Hepatocyte (in vitro differentiated cells): Measurements from ENCODE around the gene INHBE. TPM values are rescaled to one million over a fixed set of nuclear protein-coding genes. Genes with fewer than 3 reads are reported as not detected.

Source experiments
- DNase-seq: peaks from one replicate; pipeline ENCODE4 v3.0.0-alpha.2; 2016; ENCODE audit warnings: low spot score
- H2AFZ ChIP-seq: fragments of 200-600 bp; sonication (generic); 2 replicates; pipeline ENCODE4 v1.6.0; 2016; ENCODE audit warnings: antibody characterized with exemption, mild to moderate bottlenecking
- H3K27ac ChIP-seq: fragments of 200-600 bp; sonication (generic); 2 replicates; pipeline ENCODE4 v1.5.1; 2016; ENCODE audit warnings: mild to moderate bottlenecking
- H3K27me3 ChIP-seq: fragments of 200-600 bp; sonication (generic); 2 replicates; pipeline ENCODE4 v1.6.1; 2016
- H3K36me3 ChIP-seq: fragments of 200-600 bp; sonication (generic); replicated peaks from 2 replicates; pipeline ENCODE4 v1.5.1; 2016; ENCODE audit warnings: low read depth; ENCODE audit not compliant: insufficient read depth
- H3K4me1 ChIP-seq: fragments of 200-600 bp; sonication (generic); 2 replicates; pipeline ENCODE4 v1.5.1; 2016; ENCODE audit warnings: mild to moderate bottlenecking, moderate library complexity; ENCODE audit not compliant: insufficient read depth
- H3K4me2 ChIP-seq: fragments of 200-600 bp; sonication (generic); 2 replicates; pipeline ENCODE4 v1.6.0; 2016
- H3K4me3 ChIP-seq: fragments of 200-600 bp; sonication (generic); 2 replicates; pipeline ENCODE4 v1.5.1; 2016; ENCODE audit warnings: mild to moderate bottlenecking
- H3K79me2 ChIP-seq: fragments of 200-600 bp; sonication (generic); 2 replicates; pipeline ENCODE4 v1.6.0; 2017; ENCODE audit warnings: mild to moderate bottlenecking
- H3K9me2 ChIP-seq: fragments of 200-600 bp; sonication (generic); replicated peaks from 2 replicates; pipeline ENCODE4 v1.6.0; 2017; ENCODE audit warnings: mild to moderate bottlenecking; ENCODE audit not compliant: insufficient read depth
- H3K9me3 ChIP-seq: fragments of 200-600 bp; sonication (generic); 2 replicates; pipeline ENCODE4 v1.5.1; 2016; ENCODE audit warnings: low read depth, mild to moderate bottlenecking
- H4K20me1 ChIP-seq: fragments of 200-600 bp; sonication (generic); 2 replicates; pipeline ENCODE4 v1.6.0; 2016; ENCODE audit warnings: mild to moderate bottlenecking; ENCODE audit not compliant: insufficient read depth, poor library complexity, severe bottlenecking
- CTCF ChIP-seq: fragments of 200-600 bp; sonication (generic); IDR thresholded peaks from 2 replicates; pipeline ENCODE4 v1.5.1; 2016; ENCODE audit warnings: antibody characterized with exemption, mild to moderate bottlenecking; ENCODE audit not compliant: poor library complexity
- EZH2 ChIP-seq: fragments of 200-600 bp; sonication (generic); IDR thresholded peaks from 2 replicates; pipeline ENCODE4 v1.6.1; 2016; ENCODE audit warnings: antibody characterized with exemption, mild to moderate bottlenecking, borderline replicate concordance
- EZH2phosphoT487 ChIP-seq: fragments of 200-600 bp; sonication (generic); IDR thresholded peaks from one replicate; pipeline ENCODE4 v1.6.1; 2018; ENCODE audit warnings: antibody characterized with exemption, mild to moderate bottlenecking, low read depth, moderate library complexity; ENCODE audit not compliant: unreplicated experiment, severe bottlenecking
- WGBS: methylation state at CpG from one replicate; pipeline ENCODE4 v1.1.6; 2016; ENCODE audit warnings: low lambda C conversion rate; ENCODE audit errors: missing lambda C conversion rate; 5-methylcytosine and 5-hydroxymethylcytosine counted together
- polyA plus RNA-seq: library from polyadenylated mRNA; unstranded; fragments of >200 nt; fragmentation: Nextera tagmentation; extraction: Ambion mirVana; gene quantifications from 2 replicates; pipeline ENCODE4 v1.2.1, GENCODE V29; 2016
- total RNA-seq: library from RNA; depleted of rRNA; stranded (reverse); fragments of >200 nt; gene quantifications from 2 replicates; pipeline ENCODE4 v1.2.3, GENCODE V29; 2014

The INHBE gene
- total and polyA plus RNA-seq, 2 experiments from 2014 or later: 15.1 to 44.2 TPM

GRCh38 chr12:57475271-57476161, 20.4 kb downstream of the INHBE start:
- whole genome bisulfite sequencing: 3% methylated on average over 53 of the region's 84 CpGs
- no peaks in the 10 kb centered on the region for H3K9me3 ChIP-seq
- H3K36me3 ChIP-seq: no peaks in the 10 kb centered on the region
- peak overlapping the region; percentile 63 for H2AFZ ChIP-seq
- no peak overlapping the region for H3K27ac ChIP-seq
- H3K4me2 ChIP-seq: peak overlapping the region; percentile 95
- peaks cover 17% of the 10 kb centered on the region for H3K4me1 ChIP-seq
- TF ChIP-seq EZH2phosphoT487 (peak; percentile 48), EZH2 (peak; percentile 53), CTCF (no peak)
- peaks cover 56% of the 10 kb centered on the region for H3K27me3 ChIP-seq
- peak; percentile 64 for DNase-seq
- no peaks in the 10 kb centered on the region for H4K20me1 ChIP-seq
- H3K79me2 ChIP-seq: no peaks in the 10 kb centered on the region
- no peaks in the 10 kb centered on the region for H3K9me2 ChIP-seq
- peak overlapping the region; percentile 61 for H3K4me3 ChIP-seq

GRCh38 chr12:57476162-57476992, 21.3 kb downstream of the INHBE start:
- no peak overlapping the region for H3K4me3 ChIP-seq
- H3K4me1 ChIP-seq: peaks cover 13% of the 10 kb centered on the region
- no peak overlapping the region for H3K27ac ChIP-seq
- no peaks in the 10 kb centered on the region for H3K9me3 ChIP-seq
- 31% methylated on average over 24 of the region's 29 CpGs for WGBS
- H2AFZ ChIP-seq: peak overlapping the region; percentile 63
- peak overlapping the region; percentile 95 for H3K4me2 ChIP-seq
- H3K9me2 ChIP-seq: no peaks in the 10 kb centered on the region
- no peaks in the 10 kb centered on the region for H3K36me3 ChIP-seq
- peak; percentile 76 for TF ChIP-seq EZH2
- no peak for TF ChIP-seq EZH2phosphoT487
- H4K20me1 ChIP-seq: no peaks in the 10 kb centered on the region
- no peaks in the 10 kb centered on the region for H3K79me2 ChIP-seq
- H3K27me3 ChIP-seq: peaks cover 56% of the 10 kb centered on the region
- no peak for DNase-seq

- no peak for DNase-seq
- Histone ChIP-seq H3K27ac (no peak overlapping the region), H3K36me3 (no peaks in the 10 kb centered on the region), H3K4me3 (no peak overlapping the region), H3K9me2 (no peaks in the 10 kb centered on the region), H3K4me1 (peaks cover 13% of the 10 kb centered on the region), H3K79me2 (no peaks in the 10 kb centered on the region), H3K9me3 (no peaks in the 10 kb centered on the region), H3K27me3 (peaks cover 56% of the 10 kb centered on the region), H3K4me2 (no peak overlapping the region), H2AFZ (no peak overlapping the region), H4K20me1 (no peaks in the 10 kb centered on the region)
- 93% methylated on average over 13 of the region's 15 CpGs for WGBS
- TF ChIP-seq EZH2: no peak
- no peak for TF ChIP-seq EZH2phosphoT487
- no peak for TF ChIP-seq CTCF
Measured at GRCh38 chr12:57476993-57477709, 22.0 kb downstream of the INHBE start.
